Measurements from ENCODE around the gene CRABP2. TPM values are rescaled to one million over a fixed set of nuclear protein-coding genes. Genes with fewer than 3 reads are reported as not detected.

CRABP2 gene
- total and polyA plus RNA-seq, 2 of the 13 experiments (the other 11 are each of a cell fraction or from before 2014, with no cell fraction given), result 0.40 to 0.60 TPM

GRCh38 chr1:156659988-156660751 is 45.2 kb downstream of the CRABP2 start:
- H3K4me1 ChIP-seq (ENCODE audit: insufficient read depth, low read length), result peaks cover 80% of the 10 kb centered on the region
- FAIRE-seq (peak; percentile 88), DNase-seq (ENCODE audit: low spot score) (peak; percentile 95), ATAC-seq (peak; percentile 65)
- intact Hi-C loops (cut with micrococcal nuclease; ENCODE audit: unreplicated experiment) (loop anchor here (1.0 to 10.0 kb wide), 2 partner anchors 18 to 65 kb away; partner anchors contain the start of genes ISG20L2 and METTL25B), in situ Hi-C loops (cut with HindIII; ENCODE audit: extremely low pct_ligation_motif_present, low pct_unique_long_range_greater_than_20kb) (no loop called here)
- 0% methylated on average over 13 of the region's 38 CpGs for WGBS (ENCODE audit: low lambda C conversion rate)
- ChIA-PET POLR2A (interaction anchor here (1.0 to 11.4 kb wide), 11 partner anchors 11 to 203 kb away, joined by 3 to 189 read pairs (median 4); partner anchors contain the start of genes HDGF, ISG20L2, METTL25B and NAXE), CTCF (ENCODE audit: low intra/inter-chr PET ratio, low total read pairs) (interaction anchor here (1.3 to 6.4 kb wide), 5 partner anchors 14 to 65 kb away, joined by 4 to 166 read pairs (median 9); partner anchors contain the start of gene NES)
- H3K4me3 ChIP-seq (replicated peaks in 1 of 3; ENCODE audit: insufficient read depth in 1 of 3, low read depth in 2 of 3, low read length in 3 of 3), result peak overlapping the region; percentile 75 to 82 (median 80)
- peak overlapping the region; percentile 95 for H3K27ac ChIP-seq (ENCODE audit: extremely low read length, insufficient read depth, low read length)
- no peaks in the 10 kb centered on the region for H3K9me3 ChIP-seq (ENCODE audit: low read length)
- H3K36me3 ChIP-seq (replicated peaks in 1 of 2; ENCODE audit: control insufficient read depth in 1 of 2, insufficient read depth in 2 of 2, low read length in 2 of 2), result peaks cover 0 to 5% of the 10 kb centered on the region in 2 experiments; a peak in 1 of 5 replicates
- H3K79me2 ChIP-seq (ENCODE audit: insufficient read depth, low read length), result peaks cover 20% of the 10 kb centered on the region
- no peak overlapping the region for H2AFZ ChIP-seq (ENCODE audit: low read length)
- TSS peak; percentile 76 for BruUV-seq (replicated peaks)
- peaks cover 47% of the 10 kb centered on the region for H4K20me1 ChIP-seq (ENCODE audit: insufficient read depth, low read length)
- H3K27me3 ChIP-seq (ENCODE audit: control insufficient read depth in 1 of 2, insufficient read depth in 2 of 2, low read length in 2 of 2), result no peaks in the 10 kb centered on the region; a peak in 1 of 5 replicates
- peak overlapping the region; percentile 96 for H3K4me2 ChIP-seq (ENCODE audit: low read depth, low read length)
- peak overlapping the region; percentile 94 for H3K9ac ChIP-seq (ENCODE audit: insufficient read depth, low read depth, low read length)
- TF ChIP-seq, protein P1, sequence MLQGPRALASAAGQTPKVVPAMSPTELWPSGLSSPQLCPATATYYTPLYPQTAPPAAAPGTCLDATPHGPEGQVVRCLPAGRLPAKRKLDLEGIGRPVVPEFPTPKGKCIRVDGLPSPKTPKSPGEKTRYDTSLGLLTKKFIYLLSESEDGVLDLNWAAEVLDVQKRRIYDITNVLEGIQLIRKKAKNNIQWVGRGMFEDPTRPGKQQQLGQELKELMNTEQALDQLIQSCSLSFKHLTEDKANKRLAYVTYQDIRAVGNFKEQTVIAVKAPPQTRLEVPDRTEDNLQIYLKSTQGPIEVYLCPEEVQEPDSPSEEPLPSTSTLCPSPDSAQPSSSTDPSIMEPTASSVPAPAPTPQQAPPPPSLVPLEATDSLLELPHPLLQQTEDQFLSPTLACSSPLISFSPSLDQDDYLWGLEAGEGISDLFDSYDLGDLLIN (CRISPR knock-in tag; IDR thresholded peaks at IDR 0.05; ENCODE audit: borderline replicate concordance), result no peak
- TF ChIP-seq SMARCE1 (IDR thresholded peaks at IDR 0.05; ENCODE audit: borderline replicate concordance), result no peak
- no peak; the same call in 1 of the 2 replicates for TF ChIP-seq ZNF747 (CRISPR knock-in tag; IDR thresholded peaks at IDR 0.05; ENCODE audit: borderline replicate concordance)
- TF ChIP-seq, protein P2, sequence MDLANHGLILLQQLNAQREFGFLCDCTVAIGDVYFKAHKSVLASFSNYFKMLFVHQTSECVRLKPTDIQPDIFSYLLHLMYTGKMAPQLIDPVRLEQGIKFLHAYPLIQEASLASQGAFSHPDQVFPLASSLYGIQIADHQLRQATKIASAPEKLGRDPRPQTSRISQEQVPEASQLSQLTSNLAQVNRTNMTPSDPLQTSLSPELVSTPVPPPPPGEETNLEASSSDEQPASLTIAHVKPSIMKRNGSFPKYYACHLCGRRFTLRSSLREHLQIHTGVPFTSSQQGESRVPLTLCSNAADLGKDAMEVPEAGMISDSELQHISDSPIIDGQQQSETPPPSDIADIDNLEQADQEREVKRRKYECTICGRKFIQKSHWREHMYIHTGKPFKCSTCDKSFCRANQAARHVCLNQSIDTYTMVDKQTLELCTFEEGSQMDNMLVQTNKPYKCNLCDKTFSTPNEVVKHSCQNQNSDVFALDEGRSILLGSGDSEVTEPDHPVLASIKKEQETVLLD (CRISPR knock-in tag; IDR thresholded peaks at IDR 0.05; ENCODE audit: low read depth), result peak; percentile 62; the same call in 1 of the 2 replicates
- TF ChIP-seq SP2 (CRISPR knock-in tag; IDR thresholded peaks at IDR 0.05), result no peak
- TF ChIP-seq MBD4 (IDR thresholded peaks at IDR 0.05; ENCODE audit: borderline replicate concordance, low read length), result no peak
- peak; percentile 77 for TF ChIP-seq HNRNPLL (IDR thresholded peaks at IDR 0.05; ENCODE audit: low read depth, low read length, poor library complexity, severe bottlenecking)
- TF ChIP-seq RAD51 (IDR thresholded peaks at IDR 0.05; ENCODE audit: borderline replicate concordance), result no peak
- TF ChIP-seq SP4 (CRISPR knock-in tag; IDR thresholded peaks at IDR 0.05), result peak; percentile 68
- TF ChIP-seq RBM22 (optimal IDR thresholded peaks at IDR 0.05; ENCODE audit: low read length), result no peak
- peak; percentile 98 for TF ChIP-seq ETV5 (CRISPR knock-in tag; IDR thresholded peaks at IDR 0.05; ENCODE audit: borderline replicate concordance)
- TF ChIP-seq RNF2 (conservative IDR thresholded peaks at IDR 0.05; ENCODE audit: low read depth), result 0 out of 2 replicates have a peak, but pooled peaks have one; percentile 63
- TF ChIP-seq, protein P3, sequence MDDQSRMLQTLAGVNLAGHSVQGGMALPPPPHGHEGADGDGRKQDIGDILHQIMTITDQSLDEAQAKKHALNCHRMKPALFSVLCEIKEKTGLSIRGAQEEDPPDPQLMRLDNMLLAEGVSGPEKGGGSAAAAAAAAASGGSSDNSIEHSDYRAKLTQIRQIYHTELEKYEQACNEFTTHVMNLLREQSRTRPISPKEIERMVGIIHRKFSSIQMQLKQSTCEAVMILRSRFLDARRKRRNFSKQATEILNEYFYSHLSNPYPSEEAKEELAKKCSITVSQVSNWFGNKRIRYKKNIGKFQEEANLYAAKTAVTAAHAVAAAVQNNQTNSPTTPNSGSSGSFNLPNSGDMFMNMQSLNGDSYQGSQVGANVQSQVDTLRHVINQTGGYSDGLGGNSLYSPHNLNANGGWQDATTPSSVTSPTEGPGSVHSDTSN (CRISPR knock-in tag; IDR thresholded peaks at IDR 0.05; ENCODE audit: borderline replicate concordance), result no peak
- TF ChIP-seq ZNF564 (CRISPR knock-in tag; IDR thresholded peaks at IDR 0.05), result peak; percentile 71; the same call in 1 of the 2 replicates
- peak; percentile 60; the same call in 1 of the 2 replicates for TF ChIP-seq ZBTB7B (CRISPR knock-in tag; IDR thresholded peaks at IDR 0.05)
- no peak for TF ChIP-seq GABPA (IDR thresholded peaks at IDR 0.05; ENCODE audit: low read depth, low read length)
- peak; percentile 89 for TF ChIP-seq GABPA (CRISPR knock-in tag; IDR thresholded peaks at IDR 0.05; ENCODE audit: low read depth)
- TF ChIP-seq ZSCAN21 (CRISPR knock-in tag; IDR thresholded peaks at IDR 0.05; ENCODE audit: borderline replicate concordance), result peak; percentile 58; the same call in 1 of the 2 replicates
- TF ChIP-seq PREB (CRISPR knock-in tag; IDR thresholded peaks at IDR 0.05), result no peak
